ENCODE data around the gene ATAD5. TPM values are rescaled to one million over a fixed set of nuclear protein-coding genes. Genes with fewer than 3 reads are reported as not detected.
A peak's percentile ranks its signal among the peaks of the same experiment; 100 is the strongest.
"Not testable (repeated sequence)": the region's sequence is repeated elsewhere in the genome, so short reads cannot be mapped to it uniquely, and the experiment has no call there.

ATAD5 gene
- polyA plus RNA-seq, 1 of the 3 experiments (the other 2 are of a cell fraction): 0.66 TPM

DNA sequence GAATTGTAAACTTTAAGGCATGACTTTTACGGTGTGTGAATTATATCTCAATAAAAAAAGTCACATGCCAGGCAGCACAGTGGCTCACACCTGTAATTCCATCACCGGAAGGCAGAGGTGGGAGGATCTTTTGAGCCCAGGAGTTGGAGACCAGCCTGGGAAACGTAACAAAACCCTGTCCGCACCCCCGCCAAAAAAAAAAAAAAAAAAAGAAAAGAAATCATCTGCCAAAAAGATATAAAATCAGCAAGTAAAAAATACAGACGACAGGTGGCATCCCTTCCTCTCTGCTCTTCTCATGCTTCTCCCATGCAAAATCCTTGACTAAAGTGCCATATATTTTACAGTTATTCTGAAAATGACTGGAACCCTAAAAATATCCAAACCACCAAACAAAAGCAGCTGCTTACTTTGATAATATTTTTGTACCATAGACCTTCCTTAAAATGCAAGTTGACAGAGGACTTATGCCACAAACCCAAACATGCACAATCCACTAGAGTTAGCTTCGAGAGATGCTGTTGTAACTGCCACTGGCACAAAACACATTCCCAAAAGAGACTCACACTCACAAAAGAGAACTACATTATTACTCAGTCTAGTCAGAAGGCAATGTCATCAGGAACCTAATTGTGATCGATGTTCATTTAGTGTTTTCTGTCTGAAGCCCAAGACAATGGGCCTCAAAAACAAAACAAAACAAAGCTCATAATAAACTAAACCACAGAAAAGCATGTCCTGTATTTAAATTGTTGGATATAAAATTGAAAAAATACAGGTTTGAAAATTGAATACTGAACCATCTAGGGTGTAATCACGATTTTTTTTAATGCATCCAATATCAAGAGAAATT, 9.7 kb upstream of the ATAD5 start:
- Histone ChIP-seq H3K4me1 (ENCODE audit: control insufficient read depth in 1 of 2, insufficient read depth in 2 of 2, low read depth in 1 of 2, low read length in 1 of 2) (peaks cover 0 to 9% of the 10 kb centered on the region in 2 experiments; a peak in 2 of 4 replicates), H3K9me2 (no peaks in the 10 kb centered on the region), H3K9ac (no peak overlapping the region), H3K27ac (ENCODE audit: low read depth in 2 of 2, low read length in 1 of 2) (no peak overlapping the region), H3K79me2 (ENCODE audit: insufficient read depth) (peaks cover 72% of the 10 kb centered on the region), H3K9me3 (no peaks in the 10 kb centered on the region), H3K4me2 (peak overlapping the region; percentile 85; the same call in 1 of the 2 replicates), H3K4me3 (ENCODE audit: low read depth in 2 of 2, low read length in 1 of 2) (peak overlapping the region in 1 of 2 experiments; percentile 23; a peak in 1 of 4 replicates), H3F3A (replicated peaks; ENCODE audit: insufficient read depth) (peaks cover 15% of the 10 kb centered on the region), H4K20me1 (ENCODE audit: insufficient read depth) (no peaks in the 10 kb centered on the region), H3K27me3 (ENCODE audit: insufficient read depth) (no peaks in the 10 kb centered on the region), H3K36me3 (replicated peaks in 1 of 2; ENCODE audit: control insufficient read depth in 1 of 2, insufficient read depth in 2 of 2, low read length in 1 of 2) (peaks cover 0 to 4% of the 10 kb centered on the region in 2 experiments), H2AFZ (ENCODE audit: low read depth) (no peak overlapping the region)
- DNase-seq: no peak
- no peak for TF ChIP-seq TAF1 (IDR thresholded peaks at IDR 0.05; ENCODE audit: borderline replicate concordance, low read depth, low read length)
- ChIA-PET POLR2A (no interaction called here), CTCF (interaction anchor here (0.9 kb wide), 1 partner anchor 16 kb away, joined by 3 read pairs; no protein-coding TSS in a partner anchor)
- WGBS (ENCODE audit: low lambda C conversion rate): 83% methylated on average over 9 of the region's 9 CpGs

DNA sequence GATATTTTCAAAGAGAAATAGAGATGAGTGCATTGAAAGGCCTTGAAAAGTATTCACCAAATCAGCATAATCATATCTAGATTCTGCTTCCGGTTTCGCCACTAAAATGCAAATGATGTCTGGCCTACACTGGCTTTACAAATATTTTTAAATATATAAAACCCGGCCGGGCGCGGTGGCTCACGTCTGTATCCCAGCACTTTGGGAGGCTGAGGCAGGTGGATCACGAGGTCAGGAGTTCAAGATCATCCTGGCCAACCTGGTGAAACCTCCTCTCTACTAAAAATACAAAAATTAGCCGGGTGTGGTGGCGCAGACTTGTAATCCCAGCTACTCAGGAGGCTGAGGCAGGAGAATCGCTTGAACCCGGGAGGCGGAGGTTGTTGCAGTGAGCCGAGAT, 8.8 kb upstream of the ATAD5 start:
- 96% methylated on average over 14 of the region's 14 CpGs for WGBS (ENCODE audit: low lambda C conversion rate)
- H3K79me2 ChIP-seq (ENCODE audit: insufficient read depth): peaks cover 65% of the 10 kb centered on the region
- H3K27ac ChIP-seq (ENCODE audit: low read depth in 2 of 2, low read length in 1 of 2); H4K20me1 ChIP-seq (ENCODE audit: insufficient read depth); POLR2A ChIA-PET; H3K9ac ChIP-seq; H3K27me3 ChIP-seq (ENCODE audit: insufficient read depth); H3K36me3 ChIP-seq (replicated peaks in 1 of 2; ENCODE audit: control insufficient read depth in 1 of 2, insufficient read depth in 2 of 2, low read length in 1 of 2); H3K4me1 ChIP-seq (ENCODE audit: control insufficient read depth in 1 of 2, insufficient read depth in 2 of 2, low read depth in 1 of 2, low read length in 1 of 2); DNase-seq; H3K9me3 ChIP-seq; H3K9me2 ChIP-seq; H2AFZ ChIP-seq (ENCODE audit: low read depth): not testable (repeated sequence)
- peak overlapping the region; percentile 85; the same call in 1 of the 2 replicates for H3K4me2 ChIP-seq
- 0 out of 4 replicates have a peak overlapping the region, but pooled peaks of 1 of the 2 experiments have one; percentile 23 for H3K4me3 ChIP-seq (ENCODE audit: low read depth in 2 of 2, low read length in 1 of 2)
- peaks cover 15% of the 10 kb centered on the region for H3F3A ChIP-seq (replicated peaks; ENCODE audit: insufficient read depth)
- CTCF ChIA-PET: interaction anchor here (0.8 to 0.9 kb wide), 2 partner anchors 13 to 15 kb away, joined by 3 read pairs; no protein-coding TSS in a partner anchor

DNA sequence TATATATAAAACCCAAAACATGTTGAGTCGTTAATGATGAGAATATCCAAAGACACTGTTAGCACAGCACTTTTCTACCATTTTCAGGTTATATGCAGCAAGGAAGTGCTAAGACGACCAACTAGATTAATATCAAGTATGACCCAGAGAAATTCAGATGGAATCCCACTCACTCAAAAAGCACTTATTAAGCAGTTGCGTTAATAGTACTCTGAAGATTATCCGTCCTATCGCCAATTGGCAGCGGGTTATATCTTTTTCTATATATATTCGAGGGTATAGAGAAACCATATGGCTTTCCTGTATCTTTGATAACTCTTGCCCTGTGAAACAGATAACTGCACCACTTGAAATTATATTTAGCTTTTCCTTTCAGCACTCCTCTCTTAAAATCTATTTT, 8.3 kb upstream of the ATAD5 start:
- CTCF ChIA-PET: interaction anchor here (0.8 to 1.9 kb wide), 3 partner anchors 13 to 33 kb away, joined by 3 to 4 read pairs (median 3); no protein-coding TSS in a partner anchor
- Histone ChIP-seq H3K9ac (peak overlapping the region; percentile 90), H4K20me1 (ENCODE audit: insufficient read depth) (no peaks in the 10 kb centered on the region), H3F3A (replicated peaks; ENCODE audit: insufficient read depth) (peaks cover 15% of the 10 kb centered on the region), H3K27me3 (ENCODE audit: insufficient read depth) (no peaks in the 10 kb centered on the region), H3K4me1 (ENCODE audit: control insufficient read depth in 1 of 2, insufficient read depth in 2 of 2, low read depth in 1 of 2, low read length in 1 of 2) (peaks cover 0 to 9% of the 10 kb centered on the region in 2 experiments; a peak in 2 of 4 replicates), H2AFZ (ENCODE audit: low read depth) (peak overlapping the region; percentile 91), H3K4me2 (peak overlapping the region; percentile 85), H3K9me3 (no peaks in the 10 kb centered on the region), H3K27ac (ENCODE audit: low read depth in 2 of 2, low read length in 1 of 2) (peak overlapping the region; percentile 75 to 80; a peak in 2 of 4 replicates), H3K36me3 (replicated peaks in 1 of 2; ENCODE audit: control insufficient read depth in 1 of 2, insufficient read depth in 2 of 2, low read length in 1 of 2) (peaks cover 0 to 4% of the 10 kb centered on the region in 2 experiments), H3K79me2 (ENCODE audit: insufficient read depth) (peaks cover 60% of the 10 kb centered on the region), H3K4me3 (ENCODE audit: low read depth in 2 of 2, low read length in 1 of 2) (peak overlapping the region; percentile 65 to 95), H3K9me2 (no peaks in the 10 kb centered on the region)
- POLR2A ChIA-PET: no interaction called here
- TF ChIP-seq NRF1 (IDR thresholded peaks at IDR 0.05; ENCODE audit: low read depth, low read length) (no peak), ELF1 (IDR thresholded peaks at IDR 0.05) (no peak), FOXJ3 (CRISPR knock-in tag; IDR thresholded peaks at IDR 0.05) (no peak), USF1 (IDR thresholded peaks at IDR 0.05; ENCODE audit: borderline replicate concordance, low read depth) (no peak), TCF12 (IDR thresholded peaks at IDR 0.05) (no peak), CHD2 (IDR thresholded peaks at IDR 0.05; ENCODE audit: low read length, partially characterized antibody) (no peak), POLR2AphosphoS5 (IDR thresholded peaks at IDR 0.05; ENCODE audit: low read depth, low read length) (no peak), TAF1 (IDR thresholded peaks at IDR 0.05; ENCODE audit: borderline replicate concordance, low read depth, low read length) (no peak), FOSL2 (IDR thresholded peaks at IDR 0.05; ENCODE audit: borderline replicate concordance, low read depth) (no peak), MEF2A (IDR thresholded peaks at IDR 0.05; ENCODE audit: borderline replicate concordance, low read depth) (no peak), CTCF (IDR thresholded peaks at IDR 0.05) (no peak), JUND (IDR thresholded peaks at IDR 0.05) (no peak), RXRA (IDR thresholded peaks at IDR 0.05; ENCODE audit: borderline replicate concordance, low read depth) (no peak)
- TF ChIP-seq, protein P1, sequence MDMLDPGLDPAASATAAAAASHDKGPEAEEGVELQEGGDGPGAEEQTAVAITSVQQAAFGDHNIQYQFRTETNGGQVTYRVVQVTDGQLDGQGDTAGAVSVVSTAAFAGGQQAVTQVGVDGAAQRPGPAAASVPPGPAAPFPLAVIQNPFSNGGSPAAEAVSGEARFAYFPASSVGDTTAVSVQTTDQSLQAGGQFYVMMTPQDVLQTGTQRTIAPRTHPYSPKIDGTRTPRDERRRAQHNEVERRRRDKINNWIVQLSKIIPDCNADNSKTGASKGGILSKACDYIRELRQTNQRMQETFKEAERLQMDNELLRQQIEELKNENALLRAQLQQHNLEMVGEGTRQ (IDR thresholded peaks at IDR 0.05; ENCODE audit: borderline replicate concordance, low read depth, low read length): no peak
- DNase-seq: no peak
- WGBS (ENCODE audit: low lambda C conversion rate): 43% methylated on average over 7 of the region's 7 CpGs

Measured in SK-N-SH (cell line).